AG10803 (cell line): ENCODE data around the gene LIN9.

Source experiments
- DNase-seq: peaks from one replicate; pipeline ENCODE4 v3.0.0; 2010; ENCODE audit warnings: low read depth
- H3K4me3 ChIP-seq: 2 replicates; pipeline ENCODE4 v1.5.1; 2011; ENCODE audit warnings: mild to moderate bottlenecking, low read length, control low read depth
- TF ChIP-seq, protein P1 (sequence below): conservative IDR thresholded peaks from 2 replicates; pipeline ENCODE4 v1.5.1; 2011; ENCODE audit warnings: mild to moderate bottlenecking, low read length, control low read depth, inconsistent platforms

Gene LIN9

DNA sequence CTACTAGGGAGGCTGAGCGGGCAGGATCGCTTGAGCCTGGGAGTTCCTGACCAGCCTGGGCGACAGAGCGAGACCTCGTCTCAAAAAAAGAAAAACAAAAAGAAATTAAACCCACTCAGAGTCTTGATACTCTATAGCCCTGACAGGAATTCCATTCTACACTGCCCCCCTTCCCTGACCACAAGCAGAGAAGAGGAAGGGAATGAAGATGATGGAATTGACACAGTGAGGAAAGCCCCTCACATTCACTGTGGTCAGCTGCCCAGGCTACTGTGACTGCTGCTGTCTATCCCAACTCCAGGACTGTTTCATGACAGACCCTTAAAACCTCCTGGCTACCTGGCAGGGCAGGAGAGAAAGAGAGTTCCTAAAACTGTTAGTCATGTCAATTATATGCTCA lies 12.1 kb downstream of the LIN9 start:
- H3K4me3 ChIP-seq: no peak overlapping the region
- TF ChIP-seq, protein P1, sequence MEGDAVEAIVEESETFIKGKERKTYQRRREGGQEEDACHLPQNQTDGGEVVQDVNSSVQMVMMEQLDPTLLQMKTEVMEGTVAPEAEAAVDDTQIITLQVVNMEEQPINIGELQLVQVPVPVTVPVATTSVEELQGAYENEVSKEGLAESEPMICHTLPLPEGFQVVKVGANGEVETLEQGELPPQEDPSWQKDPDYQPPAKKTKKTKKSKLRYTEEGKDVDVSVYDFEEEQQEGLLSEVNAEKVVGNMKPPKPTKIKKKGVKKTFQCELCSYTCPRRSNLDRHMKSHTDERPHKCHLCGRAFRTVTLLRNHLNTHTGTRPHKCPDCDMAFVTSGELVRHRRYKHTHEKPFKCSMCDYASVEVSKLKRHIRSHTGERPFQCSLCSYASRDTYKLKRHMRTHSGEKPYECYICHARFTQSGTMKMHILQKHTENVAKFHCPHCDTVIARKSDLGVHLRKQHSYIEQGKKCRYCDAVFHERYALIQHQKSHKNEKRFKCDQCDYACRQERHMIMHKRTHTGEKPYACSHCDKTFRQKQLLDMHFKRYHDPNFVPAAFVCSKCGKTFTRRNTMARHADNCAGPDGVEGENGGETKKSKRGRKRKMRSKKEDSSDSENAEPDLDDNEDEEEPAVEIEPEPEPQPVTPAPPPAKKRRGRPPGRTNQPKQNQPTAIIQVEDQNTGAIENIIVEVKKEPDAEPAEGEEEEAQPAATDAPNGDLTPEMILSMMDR: no peak
- no peak for DNase-seq

DNA sequence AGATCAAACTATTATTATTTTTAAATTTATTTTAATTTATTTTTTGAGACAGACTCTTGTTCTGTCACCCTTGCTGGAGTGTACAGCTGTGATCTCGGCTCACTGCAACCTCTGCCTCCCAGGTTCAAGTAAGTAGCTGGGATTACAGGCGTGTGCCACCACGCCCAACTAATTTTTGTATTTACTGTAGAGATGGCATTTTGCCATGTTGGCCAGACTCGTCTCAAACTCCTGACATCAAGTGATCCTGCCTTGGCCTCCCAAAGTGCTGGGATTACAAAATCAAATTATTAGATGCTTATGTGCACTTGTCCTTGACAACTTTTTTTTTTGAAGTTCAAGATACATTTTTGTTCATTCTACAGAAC lies 15.4 kb downstream of the LIN9 start:
- TF ChIP-seq, protein P1: no peak
- H3K4me3 ChIP-seq: no peak overlapping the region
- DNase-seq: no peak

DNA sequence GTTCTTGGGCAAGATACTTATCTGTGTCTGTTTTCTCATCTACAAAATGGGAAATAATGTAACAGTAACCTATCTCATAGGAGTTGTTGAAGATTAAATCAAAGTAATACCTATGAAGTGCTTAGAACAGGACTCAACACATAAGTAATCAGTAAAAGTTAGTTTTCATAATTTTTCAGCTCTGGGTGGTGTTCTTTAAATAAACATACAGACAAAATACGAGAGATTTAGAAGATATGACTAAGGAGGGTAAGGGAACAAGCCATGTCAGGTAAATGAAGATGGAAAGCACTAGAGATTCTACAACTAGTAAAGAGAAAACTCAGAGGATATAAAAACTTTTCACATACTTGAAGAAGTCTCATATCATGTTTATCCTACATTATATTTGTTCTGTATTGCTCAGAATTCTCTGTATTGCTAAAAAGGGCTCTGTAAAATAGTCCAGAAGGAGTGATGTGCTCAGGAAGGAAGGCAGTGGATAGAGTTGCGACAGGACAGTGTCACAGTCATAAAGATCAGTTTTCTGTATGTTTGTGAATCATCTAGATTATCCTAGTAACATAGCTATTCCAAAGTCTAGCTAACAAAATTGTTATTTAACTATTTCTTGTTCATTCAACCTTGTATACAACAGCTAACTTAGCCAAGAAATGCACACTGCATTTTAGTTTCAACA lies 16.0 kb downstream of the LIN9 start:
- no peak for DNase-seq
- H3K4me3 ChIP-seq: no peak overlapping the region
- TF ChIP-seq, protein P1: no peak

DNA sequence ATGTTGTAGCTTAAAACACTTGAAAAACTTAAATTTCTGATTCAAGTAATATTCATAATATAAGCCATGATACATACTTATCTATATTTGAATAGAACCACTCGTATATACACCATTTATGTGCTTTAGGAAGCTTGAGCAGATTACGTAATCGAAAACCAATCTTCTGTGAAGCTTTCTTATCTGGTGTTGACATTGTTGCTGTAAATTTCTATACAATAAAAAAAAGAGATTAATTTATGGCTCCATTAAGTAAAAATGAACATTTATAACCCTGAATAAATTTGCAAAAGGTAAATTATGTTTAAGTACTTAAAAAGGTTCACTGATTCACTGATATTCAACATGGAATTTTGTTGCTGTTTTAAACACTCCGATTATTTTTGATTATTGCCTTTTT lies 21.4 kb downstream of the LIN9 start:
- DNase-seq: no peak
- TF ChIP-seq, protein P1: no peak
- H3K4me3 ChIP-seq: no peak overlapping the region

DNA sequence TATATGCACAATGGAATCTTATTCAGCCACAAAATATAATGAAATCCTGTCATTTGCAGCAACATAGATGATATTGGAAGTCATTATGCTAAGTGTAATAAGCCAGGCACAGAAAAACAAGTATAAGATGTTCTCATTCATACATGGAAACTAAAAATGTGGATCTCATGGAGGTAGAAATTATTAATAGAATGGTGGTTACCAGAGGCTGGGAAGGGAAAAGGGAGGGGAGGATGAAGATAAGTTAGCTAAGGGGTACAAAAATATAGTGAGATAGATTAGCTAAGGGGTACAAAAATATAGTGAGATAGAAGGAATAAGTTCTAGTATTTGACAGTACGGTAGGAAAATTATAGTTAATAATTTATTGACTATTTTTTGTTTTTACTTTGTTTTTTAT lies 27.9 kb downstream of the LIN9 start:
- no peak overlapping the region for H3K4me3 ChIP-seq
- no peak for DNase-seq
- TF ChIP-seq, protein P1: no peak

DNA sequence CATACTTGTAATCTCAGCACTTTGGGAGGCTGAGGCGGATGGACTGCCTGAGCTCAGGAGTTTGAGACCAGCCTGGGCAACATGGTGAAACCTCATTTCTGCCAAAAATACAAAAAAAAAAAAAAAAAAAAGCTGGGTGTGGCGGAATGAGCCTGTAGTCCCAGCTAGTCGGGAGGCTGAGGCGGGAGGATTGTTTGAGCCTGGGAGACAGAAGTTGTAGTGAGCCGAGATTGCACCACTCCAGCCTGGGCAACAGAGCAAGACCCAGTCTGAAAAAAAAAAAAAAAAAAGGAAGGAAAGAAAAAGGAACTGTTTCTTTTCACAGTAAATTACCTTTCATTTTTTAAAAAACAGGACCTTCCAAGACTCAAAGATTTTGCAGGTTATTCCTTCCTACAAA lies 29.5 kb downstream of the LIN9 start:
- H3K4me3 ChIP-seq: no peak overlapping the region
- DNase-seq: no peak
- TF ChIP-seq, protein P1: no peak

DNA sequence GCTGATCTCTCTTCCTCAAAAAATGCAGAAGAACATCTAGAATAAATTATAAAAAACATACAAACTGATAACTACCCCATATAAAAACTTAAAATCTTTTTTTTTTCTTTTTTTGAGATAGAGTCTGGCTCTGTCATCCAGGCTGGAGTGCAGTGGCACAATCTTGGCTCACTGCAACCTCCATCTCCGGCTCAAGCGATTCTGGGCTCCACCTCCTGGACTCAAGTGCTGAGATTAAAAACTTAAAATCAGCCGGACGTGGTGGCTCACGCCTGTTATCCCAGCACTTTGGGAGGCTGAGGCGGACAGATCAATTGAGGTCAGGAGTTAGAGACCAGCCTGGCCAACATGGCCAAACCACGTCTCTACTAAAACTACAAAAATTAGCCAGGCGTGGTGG lies 31.1 kb downstream of the LIN9 start:
- DNase-seq: no peak
- TF ChIP-seq, protein P1: no peak
- H3K4me3 ChIP-seq: no peak overlapping the region
